Mucosa of descending colon (tissue), 3 donors: Measurements from ENCODE around the gene ZFPM1. TPM values are rescaled to one million over a fixed set of nuclear protein-coding genes. Genes with fewer than 3 reads are reported as not detected.
A peak's percentile ranks its signal among the peaks of the same experiment; 100 is the strongest.

Experiments used
- ATAC-seq: fragments of 200-7000 bp; cut with Tn5 transposase; one replicate; pipeline ENCODE4 v1.9.1; 2020; ENCODE audit warnings: mild to moderate bottlenecking, moderate library complexity
- DNase-seq, 3 donors: peaks; one replicate each; pipeline ENCODE4 v3.0.0-alpha.2; 2020
- H3K36me3 ChIP-seq: fragments of 200-600 bp; one replicate; pipeline ENCODE4 v1.8.0; 2021; ENCODE audit warnings: low read depth, mild to moderate bottlenecking
- H3K4me1 ChIP-seq: fragments of 200-600 bp; one replicate; pipeline ENCODE4 v1.8.0; 2021; ENCODE audit warnings: low read depth, mild to moderate bottlenecking
- H3K4me3 ChIP-seq: fragments of 200-600 bp; one replicate; pipeline ENCODE4 v1.8.0; 2021; ENCODE audit warnings: mild to moderate bottlenecking
- H3K9me3 ChIP-seq: fragments of 200-600 bp; one replicate; pipeline ENCODE4 v1.8.0; 2021; ENCODE audit warnings: mild to moderate bottlenecking
- intact Hi-C, 2 donors: fragments of 100-400 bp; cut with DNase I in 1 of 2; cut with micrococcal nuclease in 1 of 2; formaldehyde crosslinking; loops; one replicate each; pipeline versions ENCODE4 v1.11.0 to v1.11.1; 2022; cut with DNase I, micrococcal nuclease
- total RNA-seq, 3 donors: library from RNA; stranded (reverse); fragmentation: NEBNext Ultra II Directional in 2 of 3; extraction: Animal tissue kit (Norgen Biotek cat#: 25700) in 2 of 3; gene quantifications; one replicate each; pipeline versions ENCODE4 v1.2.1 to v1.2.4, GENCODE V29; 2021 to 2023
- TF ChIP-seq, protein P1 (sequence below): fragments of 200-600 bp; IDR thresholded peaks from one replicate; pipeline ENCODE4 v1.8.0; 2022; ENCODE audit warnings: antibody characterized with exemption, mild to moderate bottlenecking
- donor health status: DM: no; HTN: no; CAD: no; lungs with moderate emphysema.
- donor health status: DM: no; HTN: no; CAD: no.
- donor health status: DM: no; HTN: yes; CAD: no.

Gene ZFPM1
- total RNA-seq, 3 donors from 2014 or later: 5.2 to 10.3 (median 7.2) TPM

DNA sequence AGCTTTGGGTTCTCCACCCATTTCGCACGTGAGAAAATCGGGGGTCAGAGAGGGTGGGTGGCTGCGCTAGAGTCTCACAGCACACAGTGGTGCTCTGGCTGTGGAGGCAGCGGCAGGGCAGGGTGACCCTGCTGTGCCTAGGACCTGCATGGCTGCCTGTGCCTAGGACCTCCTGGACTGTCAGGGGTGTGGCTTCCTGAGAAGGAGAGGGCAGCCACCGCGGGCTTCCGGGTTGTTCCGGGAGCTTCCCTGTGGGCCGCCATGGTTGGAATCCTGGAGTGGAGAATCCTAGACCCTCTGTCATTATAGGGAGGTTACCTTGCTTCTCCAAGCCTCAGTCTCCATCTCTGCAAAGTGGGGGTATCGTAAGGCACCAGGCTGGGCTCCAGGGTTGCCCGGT lies 9.3 kb downstream of the ZFPM1 start:
- ATAC-seq (peak; percentile 24), DNase-seq (no peak)
- Histone ChIP-seq H3K4me3 (no peak overlapping the region), H3K4me1 (peaks cover 6% of the 10 kb centered on the region), H3K36me3 (no peaks in the 10 kb centered on the region), H3K9me3 (no peaks in the 10 kb centered on the region)
- intact Hi-C loops: no loop called here
- TF ChIP-seq, protein P1, sequence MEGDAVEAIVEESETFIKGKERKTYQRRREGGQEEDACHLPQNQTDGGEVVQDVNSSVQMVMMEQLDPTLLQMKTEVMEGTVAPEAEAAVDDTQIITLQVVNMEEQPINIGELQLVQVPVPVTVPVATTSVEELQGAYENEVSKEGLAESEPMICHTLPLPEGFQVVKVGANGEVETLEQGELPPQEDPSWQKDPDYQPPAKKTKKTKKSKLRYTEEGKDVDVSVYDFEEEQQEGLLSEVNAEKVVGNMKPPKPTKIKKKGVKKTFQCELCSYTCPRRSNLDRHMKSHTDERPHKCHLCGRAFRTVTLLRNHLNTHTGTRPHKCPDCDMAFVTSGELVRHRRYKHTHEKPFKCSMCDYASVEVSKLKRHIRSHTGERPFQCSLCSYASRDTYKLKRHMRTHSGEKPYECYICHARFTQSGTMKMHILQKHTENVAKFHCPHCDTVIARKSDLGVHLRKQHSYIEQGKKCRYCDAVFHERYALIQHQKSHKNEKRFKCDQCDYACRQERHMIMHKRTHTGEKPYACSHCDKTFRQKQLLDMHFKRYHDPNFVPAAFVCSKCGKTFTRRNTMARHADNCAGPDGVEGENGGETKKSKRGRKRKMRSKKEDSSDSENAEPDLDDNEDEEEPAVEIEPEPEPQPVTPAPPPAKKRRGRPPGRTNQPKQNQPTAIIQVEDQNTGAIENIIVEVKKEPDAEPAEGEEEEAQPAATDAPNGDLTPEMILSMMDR: no peak

DNA sequence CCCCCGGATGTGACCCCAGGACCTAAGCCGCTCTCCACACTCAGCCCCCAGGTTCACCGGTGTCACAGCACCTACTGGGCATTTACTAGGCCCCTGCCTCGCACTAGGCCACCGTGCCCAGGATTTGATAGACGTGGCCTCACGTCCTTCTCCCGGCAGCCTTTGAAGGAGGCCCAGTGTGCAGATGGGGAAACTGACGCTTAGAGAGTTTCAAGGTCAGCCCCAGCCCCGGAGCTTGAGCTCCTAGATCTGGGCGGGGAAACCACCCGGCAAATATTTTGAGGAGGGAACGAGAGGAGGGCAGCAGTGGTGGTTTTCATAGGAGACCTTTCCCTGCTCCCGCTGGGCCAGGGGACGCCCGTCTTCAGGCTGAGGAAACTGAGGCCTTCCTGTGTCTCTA lies 10.3 kb downstream of the ZFPM1 start:
- Histone ChIP-seq H3K36me3 (no peaks in the 10 kb centered on the region), H3K4me1 (peaks cover 6% of the 10 kb centered on the region), H3K9me3 (no peaks in the 10 kb centered on the region), H3K4me3 (no peak overlapping the region)
- ATAC-seq (no peak), DNase-seq (no peak)
- intact Hi-C loops: no loop called here
- TF ChIP-seq, protein P1: no peak

DNA sequence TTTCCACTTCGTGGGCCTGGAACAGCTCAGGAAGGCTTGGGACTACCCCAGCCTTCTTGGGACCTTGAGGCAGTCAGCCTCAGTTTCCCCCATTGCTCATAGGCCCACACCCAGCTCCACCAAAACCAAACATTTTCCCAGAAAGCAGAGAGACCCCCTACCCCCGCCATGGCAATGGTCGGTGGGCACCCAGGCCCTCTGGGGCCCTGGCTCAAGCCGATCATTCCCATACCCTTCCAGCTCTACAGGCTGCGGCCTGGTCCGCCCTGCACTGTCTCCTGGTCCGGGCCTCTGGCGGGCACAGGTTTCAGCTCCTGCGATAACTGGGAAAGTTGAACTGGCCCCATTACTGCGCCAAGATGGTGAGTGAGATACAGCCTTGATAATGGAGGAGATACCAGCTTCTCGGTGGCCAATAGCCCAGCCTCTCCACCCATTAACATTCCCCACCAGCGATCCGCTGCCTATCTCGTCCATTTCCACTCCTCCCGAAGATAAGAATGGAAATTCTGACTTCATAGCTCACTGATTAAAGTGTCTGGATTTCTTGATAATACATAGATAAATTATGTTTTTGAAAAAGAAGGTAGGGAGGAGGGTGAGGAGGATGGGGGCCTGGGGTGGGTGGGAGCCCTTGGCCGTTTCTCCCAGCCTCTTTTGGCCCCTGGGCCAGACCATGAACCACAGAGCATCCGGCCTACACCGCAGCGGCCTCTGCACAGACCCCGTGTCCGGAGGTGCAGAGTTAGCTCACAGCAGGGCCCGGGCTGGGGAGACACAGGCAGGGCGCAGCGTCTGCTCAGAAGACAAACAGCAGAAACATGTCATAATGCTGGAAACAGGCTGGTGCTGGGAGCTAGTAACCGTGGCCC lies 11.6 kb downstream of the ZFPM1 start:
- Histone ChIP-seq H3K4me1 (peaks cover 12% of the 10 kb centered on the region), H3K4me3 (no peak overlapping the region), H3K36me3 (no peaks in the 10 kb centered on the region), H3K9me3 (no peaks in the 10 kb centered on the region)
- DNase-seq (no peak), ATAC-seq (no peak)
- intact Hi-C loops: no loop called here
- TF ChIP-seq, protein P1: no peak

DNA sequence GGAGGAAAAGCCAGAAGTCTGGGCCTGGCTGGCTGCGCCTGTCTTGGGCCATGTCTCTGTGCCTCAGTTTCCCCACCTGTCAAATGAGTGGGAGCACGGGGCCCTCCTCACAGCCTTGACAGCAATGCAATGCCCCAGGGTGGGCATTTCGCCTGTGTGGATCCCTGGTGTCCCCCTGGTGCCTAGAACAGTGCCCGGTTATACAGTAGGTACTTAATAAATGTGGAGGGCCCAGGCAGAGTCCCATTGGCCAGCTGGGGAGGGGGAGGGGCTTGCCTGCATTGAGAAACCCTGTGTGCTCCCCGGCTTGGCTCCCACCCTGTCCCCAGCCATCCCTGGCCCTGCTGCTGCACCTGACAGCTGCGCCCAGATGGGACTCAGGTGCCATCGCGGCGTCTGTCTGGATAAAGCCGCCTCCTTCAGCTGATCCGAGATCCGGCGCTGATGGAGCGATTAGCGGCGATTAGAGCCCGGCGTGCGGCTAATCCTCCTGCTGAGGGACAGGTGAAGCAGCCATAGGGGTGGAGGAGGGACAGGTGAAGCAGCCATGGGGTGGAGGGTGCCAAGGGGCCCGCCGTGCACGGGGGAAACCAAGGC lies 12.4 kb downstream of the ZFPM1 start:
- Histone ChIP-seq H3K4me1 (peaks cover 12% of the 10 kb centered on the region), H3K9me3 (no peaks in the 10 kb centered on the region), H3K36me3 (no peaks in the 10 kb centered on the region), H3K4me3 (no peak overlapping the region)
- intact Hi-C loops: no loop called here
- no peak for ATAC-seq
- no peak for DNase-seq
- TF ChIP-seq, protein P1: no peak

DNA sequence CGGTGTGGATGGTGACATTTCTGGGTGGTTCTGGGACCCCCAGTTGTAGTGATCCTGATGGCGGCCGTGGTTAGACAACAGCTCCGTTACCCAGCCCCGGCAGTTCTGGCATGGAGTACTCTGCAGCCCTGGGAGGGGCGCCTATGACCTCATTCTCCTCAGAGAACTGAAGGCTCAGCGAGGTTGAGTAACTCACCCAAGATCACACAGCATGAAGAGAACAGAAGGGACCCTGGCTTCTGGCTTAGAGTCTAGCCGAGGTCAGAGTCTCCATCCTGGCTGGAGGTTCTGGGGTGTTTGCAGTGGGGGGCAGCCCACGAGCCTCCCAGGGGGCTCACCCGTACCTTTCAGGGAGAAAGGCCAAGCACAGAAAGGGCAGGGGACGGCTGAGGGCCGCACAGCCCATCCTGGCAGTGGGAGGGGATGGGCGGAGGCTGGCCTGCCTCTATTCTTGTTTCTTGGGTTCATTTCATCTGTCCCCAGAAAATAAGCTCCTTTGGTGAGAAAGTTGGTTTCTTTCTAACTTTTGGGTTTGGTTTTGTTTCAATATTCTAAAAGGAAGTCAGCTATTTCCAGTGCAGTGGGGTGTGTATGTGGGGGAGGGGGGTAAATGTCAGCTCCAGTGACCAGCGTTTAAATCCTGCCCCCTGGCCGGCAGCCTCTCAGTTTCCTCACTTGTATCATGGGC lies 13.2 kb downstream of the ZFPM1 start:
- peaks cover 12% of the 10 kb centered on the region for H3K4me1 ChIP-seq
- intact Hi-C loops: no loop called here
- TF ChIP-seq, protein P1: no peak
- H3K9me3 ChIP-seq: no peaks in the 10 kb centered on the region
- no peaks in the 10 kb centered on the region for H3K36me3 ChIP-seq
- no peak for DNase-seq
- H3K4me3 ChIP-seq: no peak overlapping the region
- ATAC-seq: no peak
